22Rv1 (cell line): ENCODE data around the gene MEGF11.

Experiments used
- H3K27ac ChIP-seq: fragments of 450-650 bp; 2 replicates; pipeline ENCODE4 v1.5.1; 2017
- ZFX ChIP-seq: fragments of 450-650 bp; IDR thresholded peaks from 2 replicates; pipeline ENCODE4 v1.6.1; 2017; ENCODE audit warnings: antibody characterized with exemption, borderline replicate concordance
- TF ChIP-seq, protein P1 (sequence below): fragments of 450-650 bp; IDR thresholded peaks from 2 replicates; pipeline ENCODE4 v1.5.1; 2017; ENCODE audit warnings: mild to moderate bottlenecking

The MEGF11 gene

DNA sequence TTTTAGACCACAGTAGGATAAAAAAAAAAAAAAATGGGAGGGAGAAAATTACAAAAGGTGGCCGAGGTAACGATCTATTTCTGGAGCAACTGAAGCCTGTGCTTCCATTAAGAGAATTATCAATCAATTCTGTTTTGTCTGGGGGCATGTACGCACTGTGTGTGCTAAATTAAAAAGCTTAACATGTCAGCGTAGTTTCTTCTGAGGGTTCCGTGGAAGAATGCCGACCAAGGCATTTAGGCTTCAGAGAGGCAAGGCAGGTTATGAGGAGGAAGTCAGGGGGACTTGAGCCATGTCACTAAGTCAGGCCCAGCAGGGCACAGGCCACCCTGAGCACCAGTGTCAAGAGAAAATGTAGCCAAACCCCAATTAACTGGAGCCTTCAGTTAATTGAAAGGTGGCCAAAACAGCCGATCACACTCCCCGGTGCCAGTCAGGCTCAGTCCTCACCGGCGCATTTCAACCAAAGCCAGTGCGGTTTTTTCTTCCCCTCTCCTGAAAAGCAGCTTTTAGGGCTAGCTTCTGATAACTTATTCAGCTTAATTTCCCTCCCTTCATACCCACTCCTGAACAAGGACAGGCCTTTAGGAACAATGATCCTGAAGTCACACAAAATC, 113.9 kb downstream of the MEGF11 start:
- TF ChIP-seq ZFX = no peak
- TF ChIP-seq, protein P1, sequence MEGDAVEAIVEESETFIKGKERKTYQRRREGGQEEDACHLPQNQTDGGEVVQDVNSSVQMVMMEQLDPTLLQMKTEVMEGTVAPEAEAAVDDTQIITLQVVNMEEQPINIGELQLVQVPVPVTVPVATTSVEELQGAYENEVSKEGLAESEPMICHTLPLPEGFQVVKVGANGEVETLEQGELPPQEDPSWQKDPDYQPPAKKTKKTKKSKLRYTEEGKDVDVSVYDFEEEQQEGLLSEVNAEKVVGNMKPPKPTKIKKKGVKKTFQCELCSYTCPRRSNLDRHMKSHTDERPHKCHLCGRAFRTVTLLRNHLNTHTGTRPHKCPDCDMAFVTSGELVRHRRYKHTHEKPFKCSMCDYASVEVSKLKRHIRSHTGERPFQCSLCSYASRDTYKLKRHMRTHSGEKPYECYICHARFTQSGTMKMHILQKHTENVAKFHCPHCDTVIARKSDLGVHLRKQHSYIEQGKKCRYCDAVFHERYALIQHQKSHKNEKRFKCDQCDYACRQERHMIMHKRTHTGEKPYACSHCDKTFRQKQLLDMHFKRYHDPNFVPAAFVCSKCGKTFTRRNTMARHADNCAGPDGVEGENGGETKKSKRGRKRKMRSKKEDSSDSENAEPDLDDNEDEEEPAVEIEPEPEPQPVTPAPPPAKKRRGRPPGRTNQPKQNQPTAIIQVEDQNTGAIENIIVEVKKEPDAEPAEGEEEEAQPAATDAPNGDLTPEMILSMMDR = no peak
- H3K27ac ChIP-seq = no peak overlapping the region

DNA sequence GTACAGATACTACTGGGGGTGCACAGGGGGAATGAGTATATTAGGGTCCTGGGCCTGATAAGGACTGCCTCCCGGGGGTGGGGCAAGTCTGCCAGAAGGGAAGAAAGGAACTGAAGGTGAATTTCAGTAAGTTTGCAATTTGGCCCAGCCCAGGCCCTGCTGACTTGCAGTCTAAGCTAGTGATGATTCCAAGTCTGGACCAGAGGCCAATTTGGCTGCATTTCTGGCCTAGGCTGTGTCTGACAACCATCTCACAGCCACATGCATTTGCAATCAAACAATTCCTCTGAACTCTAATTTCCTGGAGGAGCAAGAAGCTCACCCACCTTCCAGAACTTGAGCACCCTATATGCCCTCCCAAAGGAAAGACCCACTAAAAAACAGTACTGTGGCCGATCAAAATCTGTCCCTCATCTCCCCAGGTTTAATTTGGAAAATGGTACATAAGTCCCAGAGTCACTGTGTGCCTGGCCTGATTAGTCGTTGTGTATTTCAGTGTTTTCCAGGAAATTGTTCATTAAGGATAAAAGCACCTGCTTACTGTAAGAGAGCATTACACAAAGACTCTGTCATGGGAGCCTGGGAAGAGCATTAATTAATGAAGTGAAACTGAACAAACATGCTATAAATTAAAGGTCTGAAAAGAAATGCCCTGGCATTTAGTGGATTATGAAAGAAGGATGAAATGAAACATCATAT, 114.5 kb downstream of the MEGF11 start:
- TF ChIP-seq ZFX = no peak
- TF ChIP-seq, protein P1 = no peak
- no peak overlapping the region for H3K27ac ChIP-seq

DNA sequence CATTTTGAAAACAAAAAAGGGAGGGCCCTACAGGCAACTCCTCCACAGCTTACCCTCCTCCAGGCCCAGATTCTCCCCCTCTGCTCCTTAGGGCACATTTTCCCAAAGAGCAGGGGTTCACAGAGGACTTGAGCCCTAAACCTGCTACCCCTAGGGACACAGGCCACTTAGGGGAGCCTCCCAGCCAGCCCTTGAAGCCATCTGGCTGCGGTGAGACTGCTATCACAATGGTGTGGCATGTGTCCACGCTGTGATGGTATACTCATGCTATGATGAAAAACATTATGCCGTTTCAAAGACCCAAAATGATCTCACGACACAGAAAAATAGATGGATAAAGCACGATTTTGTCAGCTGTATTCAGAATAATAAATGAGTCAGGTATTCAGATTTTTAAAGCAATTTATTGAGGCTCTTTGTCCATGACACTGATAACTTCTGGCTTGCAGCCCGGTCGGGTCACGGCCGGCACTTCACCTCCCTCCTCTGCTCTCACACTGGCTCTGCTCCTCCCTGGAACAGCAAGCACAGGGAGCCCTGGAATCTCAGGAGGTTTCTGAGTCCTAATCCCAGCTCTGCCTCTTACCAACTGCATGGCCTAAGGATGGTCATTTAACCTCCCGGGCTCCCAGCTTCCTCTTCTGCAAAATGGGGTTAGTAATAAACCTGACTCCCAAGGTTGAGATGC, 115.3 kb downstream of the MEGF11 start:
- TF ChIP-seq ZFX = no peak
- TF ChIP-seq, protein P1 = no peak
- H3K27ac ChIP-seq = no peak overlapping the region

DNA sequence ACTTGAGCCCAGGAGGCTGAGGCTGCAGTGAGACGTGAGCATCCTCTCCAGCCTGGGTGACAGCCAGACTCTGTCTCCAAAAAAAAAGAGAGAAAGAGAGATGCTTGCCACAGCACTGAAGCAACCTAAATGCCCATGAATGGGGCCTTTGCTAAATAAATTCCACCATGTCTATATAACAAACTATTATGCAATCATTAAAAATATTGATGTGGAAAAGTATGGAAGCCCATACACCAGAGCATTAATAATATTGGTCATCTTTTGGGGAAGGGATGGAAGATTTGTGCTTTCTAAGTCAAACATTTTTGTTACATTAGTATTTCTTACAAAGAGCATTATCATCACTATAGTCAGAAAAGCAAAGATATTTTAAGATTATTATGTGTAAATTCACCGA, 116.6 kb downstream of the MEGF11 start:
- no peak overlapping the region for H3K27ac ChIP-seq
- TF ChIP-seq ZFX = no peak
- TF ChIP-seq, protein P1 = no peak

DNA sequence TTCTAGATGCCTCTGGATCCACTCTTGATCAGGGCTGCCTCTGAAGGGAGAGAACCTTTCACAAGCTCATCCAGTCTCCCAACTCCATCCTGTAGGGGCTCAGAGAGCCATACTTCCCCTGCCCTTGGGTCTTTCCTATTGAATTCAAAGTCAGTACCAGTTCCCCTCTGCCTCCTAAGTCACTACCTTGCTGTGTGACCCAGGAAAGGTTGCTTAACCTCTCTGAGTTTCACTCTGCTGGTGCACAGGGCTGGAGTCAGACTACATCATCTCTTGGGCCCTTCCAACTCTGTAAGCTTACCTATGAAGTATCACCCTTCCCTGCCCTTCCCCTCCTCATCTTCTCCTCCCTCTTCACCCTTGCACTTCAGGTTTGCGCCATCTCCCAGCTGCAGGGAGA, 117.9 kb downstream of the MEGF11 start:
- no peak overlapping the region for H3K27ac ChIP-seq
- TF ChIP-seq, protein P1 = no peak
- no peak for TF ChIP-seq ZFX

DNA sequence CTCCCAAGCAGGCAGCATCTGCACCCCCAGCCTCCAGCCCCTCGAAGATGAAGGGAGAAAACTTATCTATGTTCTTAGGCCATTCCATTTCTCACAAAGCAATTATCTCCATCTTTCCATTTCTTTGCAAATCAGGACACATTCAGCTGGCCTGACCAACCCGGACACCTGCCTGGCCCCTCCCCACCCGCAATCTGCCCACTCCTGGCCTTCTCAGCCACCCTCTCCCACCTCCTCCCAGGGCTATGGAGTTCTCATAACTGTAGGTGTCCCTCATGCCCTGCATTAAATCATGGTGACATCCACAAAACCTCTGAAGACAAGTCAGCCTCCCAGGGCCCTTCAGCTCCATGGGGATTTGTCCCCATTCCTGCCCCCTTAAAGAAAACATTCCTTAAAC, 119.3 kb downstream of the MEGF11 start:
- TF ChIP-seq, protein P1 = no peak
- no peak for TF ChIP-seq ZFX
- no peak overlapping the region for H3K27ac ChIP-seq

DNA sequence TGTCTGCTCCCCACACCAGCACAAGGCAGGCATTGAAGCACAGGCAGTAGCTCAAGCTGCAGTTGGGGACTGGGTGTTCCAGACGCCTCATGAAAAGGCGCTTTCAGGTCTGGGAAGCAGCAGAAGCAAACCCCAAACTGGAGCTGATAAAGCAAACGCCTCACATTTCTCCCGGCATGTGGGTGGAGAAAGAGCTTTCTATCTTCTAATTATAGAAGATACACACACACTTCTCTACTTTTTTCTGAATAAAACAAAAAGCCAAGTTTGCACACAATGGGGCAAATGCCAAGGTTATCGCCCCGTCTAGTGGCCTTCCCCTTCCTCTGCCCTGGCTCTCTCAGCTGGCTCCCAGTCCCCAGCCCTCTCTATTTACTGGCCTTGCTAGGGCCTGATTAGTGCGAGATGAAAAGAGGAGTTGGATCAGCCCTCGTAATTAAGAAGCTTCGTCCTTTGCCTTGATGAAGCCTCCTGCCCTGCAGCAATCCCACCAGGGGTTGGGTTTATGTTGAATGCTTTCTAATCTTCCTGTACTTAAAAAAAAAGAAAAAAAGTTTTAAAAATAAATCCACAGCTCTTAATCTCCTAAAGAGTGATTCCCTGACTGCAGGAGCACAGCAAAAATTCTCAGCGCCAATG, 120.2 kb downstream of the MEGF11 start:
- TF ChIP-seq, protein P1 = no peak
- no peak for TF ChIP-seq ZFX
- H3K27ac ChIP-seq = no peak overlapping the region
